ENCODE results near the gene DUSP6.
A peak's percentile ranks its signal among the peaks of the same experiment; 100 is the strongest.

DUSP6 gene

GRCh38 chr12:89352492-89353187, at the start of gene DUSP6:
Gene DUSP6 (minus strand): TSS chr12:89352501. CDS start chr12:89352039, 462 bp downstream.
- peak; percentile 99 for DNase-seq

- DNase-seq = no peak
These were observed 49.2 kb upstream of the DUSP6 start for GRCh38 chr12:89401433-89402058.

- DNase-seq = no peak
These were observed 48.1 kb upstream of the DUSP6 start for GRCh38 chr12:89400415-89400814.

GRCh38 chr12:89395712-89396111, 43.4 kb upstream of the DUSP6 start:
- no peak for DNase-seq

GRCh38 chr12:89393551-89394121, 41.3 kb upstream of the DUSP6 start:
- DNase-seq = no peak

GRCh38 chr12:89392391-89392790, 40.1 kb upstream of the DUSP6 start:
- DNase-seq = no peak

GRCh38 chr12:89391726-89392336, 39.5 kb upstream of the DUSP6 start:
- DNase-seq = no peak

- DNase-seq = peak; percentile 21
These were observed 38.7 kb upstream of the DUSP6 start for GRCh38 chr12:89390802-89391673.

- DNase-seq = peak; percentile 26
These were observed 37.7 kb upstream of the DUSP6 start for GRCh38 chr12:89389755-89390661.

GRCh38 chr12:89386138-89386537, 33.8 kb upstream of the DUSP6 start:
- peak; percentile 55 for DNase-seq

- DNase-seq = no peak
These were observed 32.5 kb upstream of the DUSP6 start for GRCh38 chr12:89384807-89385206.

GRCh38 chr12:89384050-89384758, 31.9 kb upstream of the DUSP6 start:
- no peak for DNase-seq

- DNase-seq = no peak
These were observed 31.1 kb upstream of the DUSP6 start for GRCh38 chr12:89383235-89384049.

- no peak for DNase-seq
These were observed 30.0 kb upstream of the DUSP6 start for GRCh38 chr12:89382328-89382727.

- DNase-seq = no peak
These were observed 27.7 kb upstream of the DUSP6 start for GRCh38 chr12:89379839-89380467.

GRCh38 chr12:89379148-89379838, 27.0 kb upstream of the DUSP6 start:
- DNase-seq = no peak

GRCh38 chr12:89376844-89377243, 24.5 kb upstream of the DUSP6 start:
- DNase-seq = no peak

- DNase-seq = no peak
These were observed 23.9 kb upstream of the DUSP6 start for GRCh38 chr12:89376202-89376529.

All from DMS53 (cell line).